Sigmoid colon (tissue), 4 donors: ENCODE measurements around the gene TACR1.

Experiments
- CTCF ChIP-seq, 4 experiments: fragments of 450-650 bp in 3 of 4; fragments of 200-600 bp in 1 of 4; IDR thresholded peaks; one replicate each; pipeline ENCODE4 v1.5.1; 2016 to 2019; ENCODE audit warnings: antibody characterized with exemption in 4 of 4, mild to moderate bottlenecking in 3 of 4, moderate library complexity in 2 of 4
- EP300 ChIP-seq, 4 donors: sonication (generic); formaldehyde crosslinking; IDR thresholded peaks; one replicate each; pipeline ENCODE4 v1.6.1; 2017; ENCODE audit warnings: antibody characterized with exemption in 4 of 4
- POLR2AphosphoS5 ChIP-seq, 4 donors: sonication (generic); formaldehyde crosslinking; IDR thresholded peaks; one replicate each; pipeline ENCODE4 v1.6.1; 2017; ENCODE audit warnings: antibody characterized with exemption in 4 of 4

DNA sequence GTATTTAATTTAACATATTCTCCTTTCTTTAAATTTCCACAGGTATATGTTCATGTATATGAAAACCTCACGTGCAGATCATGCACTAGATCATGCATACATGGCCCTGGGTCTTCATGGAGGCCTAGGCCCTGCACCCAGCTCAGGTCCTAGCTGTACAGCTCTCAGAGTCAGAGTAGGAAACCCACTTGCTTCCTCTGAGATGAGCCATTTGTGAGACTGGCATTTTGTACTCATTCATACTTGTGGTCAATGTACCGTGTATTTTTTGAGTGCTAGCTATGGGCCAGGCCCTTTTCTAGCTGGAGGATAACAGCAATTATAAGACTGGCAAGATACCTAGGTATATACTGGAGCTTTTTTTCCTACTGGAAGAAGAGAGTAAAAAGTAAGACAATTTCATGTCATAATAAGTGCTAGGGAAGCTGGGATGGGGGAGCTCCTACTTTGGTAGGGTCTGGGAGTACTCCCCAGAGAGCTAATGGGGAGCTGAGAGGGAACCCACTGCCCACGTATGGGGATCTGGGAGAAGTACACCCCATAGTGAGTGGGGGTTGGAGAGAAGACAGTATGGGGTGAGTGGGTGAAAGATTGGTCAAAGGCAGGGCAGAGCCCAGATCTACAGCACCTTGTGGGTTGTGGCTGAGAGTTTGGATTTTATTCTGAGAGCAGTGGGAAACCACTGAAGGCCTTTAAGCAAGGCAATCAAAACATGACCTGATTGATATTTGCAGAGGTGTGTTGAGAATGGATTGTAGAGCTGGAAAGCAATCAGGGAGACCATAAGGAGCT lies 168.9 kb downstream of the TACR1 start:
- TF ChIP-seq CTCF (IDR thresholded peaks at IDR 0.05) (no peak), EP300 (IDR thresholded peaks at IDR 0.05) (no peak), POLR2AphosphoS5 (IDR thresholded peaks at IDR 0.05) (no peak)
